ENCODE results near the gene CORO6. TPM values are rescaled to one million over a fixed set of nuclear protein-coding genes. Genes with fewer than 3 reads are reported as not detected.

Gene CORO6
- polyA plus RNA-seq, 4 donors: 0.67 to 7.3 (median 1.1) TPM

DNA sequence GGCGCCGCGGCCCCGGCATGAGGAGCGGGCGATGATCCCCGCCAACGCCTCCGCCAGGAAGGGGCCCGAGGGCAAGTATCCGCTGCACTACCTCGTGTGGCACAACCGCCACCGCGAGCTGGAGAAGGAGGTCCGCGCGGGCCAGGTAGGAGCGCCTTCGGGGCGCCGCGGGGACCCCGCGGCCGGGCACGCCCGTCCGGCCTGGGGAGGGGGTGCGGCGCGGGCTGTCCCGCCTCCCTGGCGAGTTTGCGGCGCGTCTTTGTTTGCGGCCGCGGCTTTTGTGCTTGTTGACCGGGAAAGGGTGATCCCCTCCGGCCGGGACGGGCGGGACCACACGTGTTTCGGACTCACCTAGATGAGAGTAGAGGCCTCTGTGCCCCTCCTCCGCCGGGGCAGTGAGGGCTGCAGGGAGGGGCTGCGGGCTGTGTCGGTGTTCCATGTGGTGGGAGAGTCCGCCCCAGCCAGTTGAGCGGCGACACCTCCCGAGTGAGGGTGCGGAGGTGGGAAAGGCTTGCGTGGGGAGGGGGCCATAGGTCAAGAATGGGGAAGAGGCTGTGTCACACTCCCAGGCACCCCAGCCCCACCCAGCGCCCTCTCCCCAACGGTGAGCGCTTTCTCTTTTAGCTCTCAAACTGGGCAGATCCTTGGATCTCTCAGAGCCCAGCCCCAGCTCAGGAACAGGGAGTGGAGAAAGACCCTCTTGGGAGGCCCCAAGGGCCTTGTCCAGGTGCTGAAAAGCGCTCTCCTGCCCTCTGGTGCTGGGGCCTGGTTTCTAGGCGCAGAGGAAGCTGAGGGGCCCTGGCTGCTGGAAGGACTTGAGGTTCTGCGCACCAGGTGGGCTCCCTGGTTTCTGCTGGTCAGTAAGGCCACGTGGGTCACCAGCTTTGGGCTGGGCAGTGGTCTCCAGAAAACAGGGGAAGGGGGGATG is 28.9 kb downstream of the CORO6 start:
- Histone ChIP-seq H3K27ac (ENCODE audit: low read depth in 1 of 3, low read length in 2 of 3) (no peak overlapping the region), H3K4me1 (ENCODE audit: control insufficient read depth in 3 of 3, insufficient read depth in 2 of 3, low read depth in 1 of 3, low read length in 2 of 3) (peaks cover 0 to 42% (median 9%) of the 10 kb centered on the region in 3 donors), H3K9me3 (ENCODE audit: control insufficient read depth in 2 of 2, insufficient read depth in 1 of 2, low read depth in 1 of 2, low read length in 1 of 2) (no peaks in the 10 kb centered on the region), H3K4me3 (ENCODE audit: low read depth in 1 of 3, low read length in 3 of 3) (peak overlapping the region; percentile 39 to 63 (median 51)), H3K27me3 (ENCODE audit: control insufficient read depth in 3 of 3, insufficient read depth in 3 of 3, low read length in 3 of 3) (peaks cover 0 to 2% (median 0%) of the 10 kb centered on the region in 3 donors), H3K36me3 (ENCODE audit: control insufficient read depth in 3 of 3, insufficient read depth in 2 of 3, low read depth in 1 of 3, low read length in 3 of 3) (peaks cover 0 to 4% (median 0%) of the 10 kb centered on the region in 3 donors)
- WGBS, 3 donors: 5 to 7% (median 6%) methylated on average over 40 to 64 of the region's 64 CpGs
- no peak for FAIRE-seq
- DNase-seq: peak in 1 of 2 donors; percentile 56

DNA sequence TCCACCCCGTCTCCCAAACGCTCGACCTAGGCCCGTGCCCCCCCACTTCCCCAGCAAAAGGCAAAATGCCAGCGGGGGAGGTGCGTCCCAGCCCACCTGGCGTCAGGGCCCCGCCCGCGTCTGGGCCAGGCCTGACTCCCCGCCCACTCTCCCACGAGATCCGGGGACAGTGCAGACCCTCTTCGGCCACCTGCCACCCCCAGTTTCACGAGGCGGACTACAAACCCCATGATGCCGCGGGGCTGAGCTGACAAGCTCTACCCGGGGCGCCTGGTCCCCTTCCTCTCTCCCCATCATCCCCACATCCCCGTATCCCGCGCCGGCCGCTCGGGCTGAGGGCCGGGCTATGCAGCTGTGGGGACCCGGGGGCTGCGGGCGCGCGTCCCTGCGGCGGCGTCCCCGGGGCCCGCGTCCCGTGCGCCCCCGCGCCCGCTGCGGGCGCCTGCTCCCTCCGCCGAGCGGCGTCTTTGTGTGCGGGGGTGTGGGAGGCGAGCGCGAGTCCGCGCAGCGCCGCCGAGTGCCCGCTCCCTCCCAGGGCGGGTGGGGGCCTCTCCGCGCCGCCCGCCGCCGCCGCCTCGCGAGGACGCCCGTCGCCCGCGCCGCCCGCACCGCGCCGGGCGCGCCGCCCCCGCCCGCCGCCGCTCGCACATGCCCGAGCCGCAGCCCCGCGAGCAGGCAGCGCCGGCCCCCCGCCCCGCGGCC is 29.7 kb downstream of the CORO6 start, which contains the start of gene ANKRD13B:
ANKRD13B (plus strand) TSS at position 283 of the 702 bp plus-strand sequence. CDS start 490 bp downstream, outside the sequence.
- DNase-seq (peak in 1 of 2 donors; percentile 57), FAIRE-seq (no peak)
- peaks cover 2 to 48% (median 9%) of the 10 kb centered on the region in 3 donors for H3K4me1 ChIP-seq (ENCODE audit: control insufficient read depth in 3 of 3, insufficient read depth in 2 of 3, low read depth in 1 of 3, low read length in 2 of 3)
- H3K27me3 ChIP-seq (ENCODE audit: control insufficient read depth in 3 of 3, insufficient read depth in 3 of 3, low read length in 3 of 3): peaks cover 0 to 2% (median 0%) of the 10 kb centered on the region in 3 donors
- H3K27ac ChIP-seq (ENCODE audit: low read depth in 1 of 3, low read length in 2 of 3): peak within 1 kb of the TSS in 2 of 3 donors; percentile 66 to 81
- WGBS, 3 donors: 0 to 1% (median 1%) methylated on average over 20 to 96 of the region's 96 CpGs
- H3K9me3 ChIP-seq (ENCODE audit: control insufficient read depth in 2 of 2, insufficient read depth in 1 of 2, low read depth in 1 of 2, low read length in 1 of 2): no peaks in the 10 kb centered on the region
- H3K36me3 ChIP-seq (ENCODE audit: control insufficient read depth in 3 of 3, insufficient read depth in 2 of 3, low read depth in 1 of 3, low read length in 3 of 3): peaks cover 0 to 4% (median 0%) of the 10 kb centered on the region in 3 donors
- peak within 1 kb of the TSS; percentile 39 to 63 (median 51) for H3K4me3 ChIP-seq (ENCODE audit: low read depth in 1 of 3, low read length in 3 of 3)

DNA sequence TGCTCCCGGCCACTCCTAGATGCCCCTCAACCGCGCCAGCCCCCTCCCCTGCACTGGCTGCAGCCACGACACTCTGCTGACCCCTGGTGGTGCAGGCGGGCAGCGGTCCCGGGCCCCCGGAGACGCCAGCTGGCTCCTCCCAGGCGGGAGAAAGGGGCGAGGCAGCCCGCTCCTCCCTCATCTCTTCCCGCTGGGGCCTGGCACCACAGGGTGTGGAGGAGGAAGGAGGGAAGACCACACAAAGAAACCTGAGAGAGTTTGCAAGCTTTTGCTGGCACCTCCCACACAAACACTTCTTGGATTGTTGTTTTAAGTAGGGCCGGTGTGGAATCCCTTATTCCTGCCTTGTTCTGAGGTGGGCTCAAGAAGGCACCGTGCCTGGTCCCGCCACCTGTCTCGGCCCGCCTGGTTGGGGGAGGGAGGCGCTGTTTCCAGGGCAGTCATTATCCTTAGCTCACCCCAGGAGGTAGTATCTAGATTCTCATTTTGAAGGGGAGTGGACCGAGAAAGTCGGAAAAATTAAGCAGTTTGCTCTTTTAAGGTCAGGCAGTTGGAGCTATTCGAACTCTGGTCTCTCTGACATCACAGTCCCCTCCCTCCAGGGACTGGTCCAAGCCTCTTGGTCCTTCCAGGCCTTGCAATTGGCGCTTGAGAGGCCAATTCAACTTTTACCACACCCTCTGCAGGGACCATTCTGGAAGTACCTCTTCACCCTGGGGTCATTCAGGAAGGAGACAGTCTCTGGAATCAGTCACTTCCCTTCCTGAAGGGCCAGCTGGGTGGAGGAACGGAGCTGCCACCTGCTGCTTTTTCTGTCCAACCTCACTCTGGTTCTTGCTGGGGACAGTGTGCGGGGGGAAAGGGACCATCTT is 30.7 kb downstream of the CORO6 start:
- Histone ChIP-seq H3K4me3 (ENCODE audit: low read depth in 1 of 3, low read length in 3 of 3) (peak overlapping the region in 2 of 3 donors; percentile 29 to 33), H3K9me3 (ENCODE audit: control insufficient read depth in 2 of 2, insufficient read depth in 1 of 2, low read depth in 1 of 2, low read length in 1 of 2) (no peaks in the 10 kb centered on the region), H3K36me3 (ENCODE audit: control insufficient read depth in 3 of 3, insufficient read depth in 2 of 3, low read depth in 1 of 3, low read length in 3 of 3) (peaks cover 0 to 7% (median 0%) of the 10 kb centered on the region in 3 donors), H3K4me1 (ENCODE audit: control insufficient read depth in 3 of 3, insufficient read depth in 2 of 3, low read depth in 1 of 3, low read length in 2 of 3) (peaks cover 2 to 58% (median 9%) of the 10 kb centered on the region in 3 donors), H3K27me3 (ENCODE audit: control insufficient read depth in 3 of 3, insufficient read depth in 3 of 3, low read length in 3 of 3) (peaks cover 0 to 2% (median 0%) of the 10 kb centered on the region in 3 donors), H3K27ac (ENCODE audit: low read depth in 1 of 3, low read length in 2 of 3) (peak overlapping the region in 2 of 3 donors; percentile 66 to 81)
- DNase-seq (peak; percentile 82 to 93), FAIRE-seq (no peak)
- 6 to 9% (median 9%) methylated on average over 25 of the region's 25 CpGs for WGBS, 3 donors

DNA sequence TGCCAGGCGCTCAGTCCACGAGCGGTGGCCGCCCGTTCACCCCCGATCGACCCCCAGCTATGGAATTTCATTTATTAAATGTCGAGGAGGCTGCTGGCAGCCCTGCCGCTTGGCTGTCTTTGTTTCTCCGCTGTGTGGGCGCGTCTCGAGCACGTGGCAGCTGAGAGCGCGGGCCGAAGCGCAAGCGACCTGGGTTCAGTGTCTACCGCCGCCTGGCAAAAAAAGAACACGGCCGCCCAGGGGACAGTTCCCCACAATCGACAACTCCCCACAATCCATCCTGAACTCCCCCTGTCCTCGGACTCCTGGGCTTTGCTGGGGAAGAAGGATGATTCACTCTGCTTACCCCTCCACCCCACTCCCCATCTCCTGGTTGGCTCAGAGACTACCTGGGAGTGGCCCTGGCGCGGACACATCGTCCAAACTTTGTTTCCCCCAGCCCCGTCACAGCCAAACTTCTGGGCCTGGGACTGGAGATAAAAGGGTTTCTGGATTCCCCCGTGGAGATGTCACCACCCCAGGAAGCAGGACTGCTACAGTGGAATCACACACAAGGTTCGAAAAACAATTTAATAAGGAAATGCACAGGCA is 31.5 kb downstream of the CORO6 start:
- no peak for FAIRE-seq
- 6 to 27% (median 22%) methylated on average over 19 to 31 of the region's 31 CpGs for WGBS, 3 donors
- no peaks in the 10 kb centered on the region for H3K9me3 ChIP-seq (ENCODE audit: control insufficient read depth in 2 of 2, insufficient read depth in 1 of 2, low read depth in 1 of 2, low read length in 1 of 2)
- peaks cover 0 to 10% (median 0%) of the 10 kb centered on the region in 3 donors for H3K36me3 ChIP-seq (ENCODE audit: control insufficient read depth in 3 of 3, insufficient read depth in 2 of 3, low read depth in 1 of 3, low read length in 3 of 3)
- H3K4me3 ChIP-seq (ENCODE audit: low read depth in 1 of 3, low read length in 3 of 3): peak overlapping the region in 1 of 3 donors; percentile 29
- peak overlapping the region in 1 of 3 donors; percentile 81 for H3K27ac ChIP-seq (ENCODE audit: low read depth in 1 of 3, low read length in 2 of 3)
- H3K27me3 ChIP-seq (ENCODE audit: control insufficient read depth in 3 of 3, insufficient read depth in 3 of 3, low read length in 3 of 3): peaks cover 0 to 2% (median 0%) of the 10 kb centered on the region in 3 donors
- H3K4me1 ChIP-seq (ENCODE audit: control insufficient read depth in 3 of 3, insufficient read depth in 2 of 3, low read depth in 1 of 3, low read length in 2 of 3): peaks cover 2 to 59% (median 9%) of the 10 kb centered on the region in 3 donors
- DNase-seq: peak in 1 of 2 donors; percentile 63

DNA sequence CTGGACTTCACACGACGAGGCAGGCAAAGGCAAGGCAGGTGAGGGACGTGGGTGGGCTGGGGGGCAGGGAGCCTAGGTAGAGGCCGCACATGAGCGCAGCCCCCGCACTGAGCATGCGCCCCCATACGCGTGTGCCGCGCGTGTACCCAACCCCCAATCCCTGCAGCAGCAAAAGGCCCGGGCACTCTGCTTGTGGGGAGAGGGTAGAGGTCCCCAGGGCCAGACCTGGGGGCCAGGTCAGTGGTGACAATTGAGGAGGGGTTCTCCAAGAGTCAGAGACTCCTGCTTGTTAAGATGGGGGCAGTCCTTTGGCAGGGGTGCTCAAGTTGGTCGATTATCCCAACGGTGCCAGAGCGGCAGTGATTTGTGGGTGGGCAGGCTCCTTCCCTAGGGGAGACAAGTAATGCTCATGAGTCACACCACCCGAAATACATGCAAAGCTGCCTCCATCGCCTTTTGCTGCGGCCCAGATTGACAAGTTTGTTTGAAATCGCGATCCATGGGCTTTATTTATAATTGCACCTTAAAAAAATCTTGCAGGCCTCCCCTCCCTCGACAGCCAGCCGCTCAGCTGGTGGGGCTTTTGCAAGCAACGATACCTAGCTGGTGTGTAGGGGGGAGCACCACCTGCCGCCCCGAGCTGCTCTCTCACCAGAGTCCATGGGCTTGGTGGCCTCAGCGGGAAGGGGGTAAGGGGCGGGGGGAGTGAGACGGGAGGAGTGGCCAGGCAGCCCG is 32.1 kb downstream of the CORO6 start:
- peaks cover 0 to 2% (median 0%) of the 10 kb centered on the region in 3 donors for H3K27me3 ChIP-seq (ENCODE audit: control insufficient read depth in 3 of 3, insufficient read depth in 3 of 3, low read length in 3 of 3)
- H3K9me3 ChIP-seq (ENCODE audit: control insufficient read depth in 2 of 2, insufficient read depth in 1 of 2, low read depth in 1 of 2, low read length in 1 of 2): no peaks in the 10 kb centered on the region
- DNase-seq (no peak), FAIRE-seq (no peak)
- peak overlapping the region in 1 of 3 donors; percentile 81 for H3K27ac ChIP-seq (ENCODE audit: low read depth in 1 of 3, low read length in 2 of 3)
- H3K4me1 ChIP-seq (ENCODE audit: control insufficient read depth in 3 of 3, insufficient read depth in 2 of 3, low read depth in 1 of 3, low read length in 2 of 3): peaks cover 2 to 59% (median 9%) of the 10 kb centered on the region in 3 donors
- WGBS, 3 donors: 44 to 67% (median 59%) methylated on average over 28 to 30 of the region's 30 CpGs
- peaks cover 0 to 14% (median 0%) of the 10 kb centered on the region in 3 donors for H3K36me3 ChIP-seq (ENCODE audit: control insufficient read depth in 3 of 3, insufficient read depth in 2 of 3, low read depth in 1 of 3, low read length in 3 of 3)
- H3K4me3 ChIP-seq (ENCODE audit: low read depth in 1 of 3, low read length in 3 of 3): peak overlapping the region in 2 of 3 donors; percentile 53 to 98

DNA sequence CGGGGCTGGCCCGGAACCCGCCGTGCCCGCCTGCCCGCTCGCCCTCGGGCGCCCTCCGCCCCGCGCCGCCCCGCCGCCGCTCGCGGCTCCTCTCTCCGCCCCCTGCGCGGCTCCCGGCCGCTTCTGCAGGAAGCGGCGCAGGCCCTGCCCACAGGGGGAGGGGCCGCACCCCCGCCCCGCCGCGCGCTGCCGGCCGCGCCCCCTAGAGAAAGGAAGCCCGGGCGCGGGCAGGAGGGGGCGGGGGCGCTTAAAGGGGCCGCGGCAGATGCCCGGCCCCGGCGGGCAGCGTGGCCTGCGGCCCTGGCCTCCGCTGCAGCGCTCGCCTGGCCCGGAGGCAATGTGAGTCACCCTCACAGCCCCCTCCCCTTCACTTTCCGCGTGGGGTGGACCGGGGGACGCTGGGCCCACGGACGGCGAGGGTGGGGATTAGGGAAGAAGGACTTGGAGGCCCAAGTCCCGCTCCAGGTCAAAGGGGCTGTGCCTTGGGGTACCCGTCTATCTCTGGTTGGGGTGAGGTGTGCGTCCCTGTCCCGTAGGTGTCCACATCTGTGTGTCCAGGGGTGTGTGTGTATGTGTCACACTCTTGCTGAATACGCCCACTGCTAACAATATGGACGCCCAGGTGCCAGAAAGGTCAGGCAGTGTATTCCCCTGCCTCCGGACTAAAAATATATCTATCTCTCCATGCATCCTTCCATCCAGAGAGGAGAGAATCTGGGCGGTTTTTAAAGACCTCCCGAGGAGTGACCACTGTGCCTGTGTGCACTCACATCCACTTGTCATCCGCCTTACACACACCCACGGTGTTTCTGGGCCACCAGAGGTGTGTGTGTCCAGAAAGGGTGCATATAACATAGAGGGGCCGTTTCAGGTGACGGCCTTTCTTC is 32.9 kb downstream of the CORO6 start, which contains the start of gene GIT1:
GIT1 (minus strand) TSS at position 125 of the 887 bp plus-strand sequence. CDS start 270 bp downstream, outside the sequence.
- Histone ChIP-seq H3K36me3 (ENCODE audit: control insufficient read depth in 3 of 3, insufficient read depth in 2 of 3, low read depth in 1 of 3, low read length in 3 of 3) (peaks cover 0 to 18% (median 0%) of the 10 kb centered on the region in 3 donors), H3K4me3 (ENCODE audit: low read depth in 1 of 3, low read length in 3 of 3) (peak within 1 kb of the TSS; percentile 65 to 98 (median 81)), H3K27me3 (ENCODE audit: control insufficient read depth in 3 of 3, insufficient read depth in 3 of 3, low read length in 3 of 3) (peaks cover 0 to 2% (median 0%) of the 10 kb centered on the region in 3 donors), H3K9me3 (ENCODE audit: control insufficient read depth in 2 of 2, insufficient read depth in 1 of 2, low read depth in 1 of 2, low read length in 1 of 2) (no peaks in the 10 kb centered on the region), H3K4me1 (ENCODE audit: control insufficient read depth in 3 of 3, insufficient read depth in 2 of 3, low read depth in 1 of 3, low read length in 2 of 3) (peaks cover 2 to 59% (median 9%) of the 10 kb centered on the region in 3 donors), H3K27ac (ENCODE audit: low read depth in 1 of 3, low read length in 2 of 3) (peak within 1 kb of the TSS; percentile 64 to 77 (median 69))
- DNase-seq (peak; percentile 87 to 92), FAIRE-seq (no peak)
- WGBS, 3 donors: 6 to 11% (median 8%) methylated on average over 32 to 70 of the region's 70 CpGs
